ENCODE measurements around the gene TNNI2. TPM values are rescaled to one million over a fixed set of nuclear protein-coding genes. Genes with fewer than 3 reads are reported as not detected.

Gene TNNI2
- polyA plus RNA-seq, 1 of the 3 experiments (the other 2 are of a cell fraction): not detected

DNA sequence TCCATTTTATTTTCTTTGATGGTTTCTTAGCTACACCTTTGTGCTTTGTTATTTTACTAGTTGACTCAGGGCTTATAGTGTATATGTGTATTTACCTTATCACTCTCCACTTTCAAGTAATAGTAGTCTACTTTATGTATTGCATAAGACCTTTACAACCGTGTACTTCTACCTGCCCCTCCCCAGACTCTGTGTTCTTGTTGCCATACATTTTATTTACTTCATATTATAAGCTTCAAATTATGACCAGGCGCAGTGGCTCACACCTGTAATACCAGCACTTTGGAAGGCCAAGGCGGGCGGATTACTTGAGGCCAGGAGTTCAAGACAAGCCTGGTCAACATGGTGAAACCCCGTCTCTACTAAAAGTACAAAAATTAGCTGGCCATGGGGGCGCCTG lies 46.9 kb upstream of the TNNI2 start:
- Histone ChIP-seq H3K9me2 (no peaks in the 10 kb centered on the region), H4K20me1 (ENCODE audit: insufficient read depth) (no peaks in the 10 kb centered on the region), H3K27me3 (ENCODE audit: insufficient read depth) (peaks cover 4% of the 10 kb centered on the region; the same call in 1 of the 2 replicates), H3K4me1 (ENCODE audit: control insufficient read depth in 1 of 2, insufficient read depth in 2 of 2, low read depth in 1 of 2, low read length in 1 of 2) (peaks cover 0 to 4% of the 10 kb centered on the region in 2 experiments; a peak in 1 of 4 replicates), H3K79me2 (ENCODE audit: insufficient read depth) (no peaks in the 10 kb centered on the region), H3K27ac (ENCODE audit: low read depth in 2 of 2, low read length in 1 of 2) (no peak overlapping the region), H3K36me3 (replicated peaks in 1 of 2; ENCODE audit: control insufficient read depth in 1 of 2, insufficient read depth in 2 of 2, low read length in 1 of 2) (no peaks in the 10 kb centered on the region), H2AFZ (ENCODE audit: low read depth) (no peak overlapping the region), H3K4me3 (ENCODE audit: low read depth in 2 of 2, low read length in 1 of 2) (no peak overlapping the region), H3K9me3 (no peaks in the 10 kb centered on the region), H3F3A (replicated peaks; ENCODE audit: insufficient read depth) (peaks cover 3% of the 10 kb centered on the region), H3K4me2 (no peak overlapping the region), H3K9ac (no peak overlapping the region)
- TF ChIP-seq IRF3 (IDR thresholded peaks at IDR 0.05; ENCODE audit: low read depth, low read length) (no peak), MEF2A (IDR thresholded peaks at IDR 0.05; ENCODE audit: borderline replicate concordance, low read depth) (no peak), SIN3A (IDR thresholded peaks at IDR 0.05; ENCODE audit: borderline replicate concordance, low read depth, low read length) (no peak), RXRA (IDR thresholded peaks at IDR 0.05; ENCODE audit: borderline replicate concordance, low read depth) (no peak), MAX (IDR thresholded peaks at IDR 0.05; ENCODE audit: low read depth) (no peak), JUND (IDR thresholded peaks at IDR 0.05) (no peak), ELF1 (IDR thresholded peaks at IDR 0.05) (no peak), FOSL2 (IDR thresholded peaks at IDR 0.05; ENCODE audit: borderline replicate concordance, low read depth) (no peak), SMC3 (IDR thresholded peaks at IDR 0.05; ENCODE audit: low read depth, low read length) (no peak), RAD21 (IDR thresholded peaks at IDR 0.05; ENCODE audit: low read length) (no peak), EZH2phosphoT487 (IDR thresholded peaks at IDR 0.05; ENCODE audit: borderline replicate concordance, low read depth) (no peak)
- ChIA-PET POLR2A (no interaction called here), CTCF (interaction anchor here (0.7 to 1.8 kb wide), 3 partner anchors 22 to 47 kb away, joined by 3 to 4 read pairs (median 3); no protein-coding TSS in a partner anchor)
- 65% methylated on average over 6 of the region's 6 CpGs for WGBS (ENCODE audit: low lambda C conversion rate)
- no peak for DNase-seq

DNA sequence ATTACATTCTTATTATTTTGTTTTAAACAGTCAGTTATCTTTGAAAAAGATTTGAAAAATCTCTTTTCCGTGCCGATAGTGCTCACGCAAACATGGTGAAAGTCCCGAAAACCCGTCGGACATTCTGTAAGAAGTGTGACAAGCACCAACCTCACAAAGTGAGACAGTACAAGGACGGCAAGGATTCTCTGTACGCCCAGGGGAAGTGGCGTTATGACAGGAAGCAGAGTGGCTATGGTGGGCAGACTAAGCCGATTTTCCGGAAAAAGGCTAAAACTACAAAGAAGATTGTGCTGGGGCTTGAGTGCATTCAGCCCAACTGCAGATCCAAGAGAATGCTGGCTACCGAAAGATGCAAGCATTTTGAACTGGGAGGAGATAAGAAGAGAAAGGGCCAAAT lies 46.3 kb upstream of the TNNI2 start:
- POLR2A ChIA-PET: no interaction called here
- 83% methylated on average over 12 of the region's 12 CpGs for WGBS (ENCODE audit: low lambda C conversion rate)
- CTCF ChIA-PET: interaction anchor here (0.7 to 1.8 kb wide), 3 partner anchors 23 to 48 kb away, joined by 3 to 4 read pairs (median 3); no protein-coding TSS in a partner anchor
- TF ChIP-seq, protein P1, sequence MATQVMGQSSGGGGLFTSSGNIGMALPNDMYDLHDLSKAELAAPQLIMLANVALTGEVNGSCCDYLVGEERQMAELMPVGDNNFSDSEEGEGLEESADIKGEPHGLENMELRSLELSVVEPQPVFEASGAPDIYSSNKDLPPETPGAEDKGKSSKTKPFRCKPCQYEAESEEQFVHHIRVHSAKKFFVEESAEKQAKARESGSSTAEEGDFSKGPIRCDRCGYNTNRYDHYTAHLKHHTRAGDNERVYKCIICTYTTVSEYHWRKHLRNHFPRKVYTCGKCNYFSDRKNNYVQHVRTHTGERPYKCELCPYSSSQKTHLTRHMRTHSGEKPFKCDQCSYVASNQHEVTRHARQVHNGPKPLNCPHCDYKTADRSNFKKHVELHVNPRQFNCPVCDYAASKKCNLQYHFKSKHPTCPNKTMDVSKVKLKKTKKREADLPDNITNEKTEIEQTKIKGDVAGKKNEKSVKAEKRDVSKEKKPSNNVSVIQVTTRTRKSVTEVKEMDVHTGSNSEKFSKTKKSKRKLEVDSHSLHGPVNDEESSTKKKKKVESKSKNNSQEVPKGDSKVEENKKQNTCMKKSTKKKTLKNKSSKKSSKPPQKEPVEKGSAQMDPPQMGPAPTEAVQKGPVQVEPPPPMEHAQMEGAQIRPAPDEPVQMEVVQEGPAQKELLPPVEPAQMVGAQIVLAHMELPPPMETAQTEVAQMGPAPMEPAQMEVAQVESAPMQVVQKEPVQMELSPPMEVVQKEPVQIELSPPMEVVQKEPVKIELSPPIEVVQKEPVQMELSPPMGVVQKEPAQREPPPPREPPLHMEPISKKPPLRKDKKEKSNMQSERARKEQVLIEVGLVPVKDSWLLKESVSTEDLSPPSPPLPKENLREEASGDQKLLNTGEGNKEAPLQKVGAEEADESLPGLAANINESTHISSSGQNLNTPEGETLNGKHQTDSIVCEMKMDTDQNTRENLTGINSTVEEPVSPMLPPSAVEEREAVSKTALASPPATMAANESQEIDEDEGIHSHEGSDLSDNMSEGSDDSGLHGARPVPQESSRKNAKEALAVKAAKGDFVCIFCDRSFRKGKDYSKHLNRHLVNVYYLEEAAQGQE (IDR thresholded peaks at IDR 0.05; ENCODE audit: low read depth, low read length): no peak
- no peak for TF ChIP-seq ELF1 (IDR thresholded peaks at IDR 0.05)
- no peak for TF ChIP-seq SMC3 (IDR thresholded peaks at IDR 0.05; ENCODE audit: low read depth, low read length)
- no peak for TF ChIP-seq RFX5 (IDR thresholded peaks at IDR 0.05; ENCODE audit: low read length)
- no peak for TF ChIP-seq NRF1 (IDR thresholded peaks at IDR 0.05; ENCODE audit: low read depth, low read length)
- no peak for TF ChIP-seq NFIC (IDR thresholded peaks at IDR 0.05; ENCODE audit: borderline replicate concordance)
- TF ChIP-seq FOXM1 (IDR thresholded peaks at IDR 0.05; ENCODE audit: low read depth): no peak
- no peak for TF ChIP-seq RCOR1 (IDR thresholded peaks at IDR 0.05; ENCODE audit: low read length)
- TF ChIP-seq FOXJ3 (CRISPR knock-in tag; IDR thresholded peaks at IDR 0.05): no peak
- TF ChIP-seq MAX (IDR thresholded peaks at IDR 0.05; ENCODE audit: low read depth): no peak
- no peak for TF ChIP-seq JUND (IDR thresholded peaks at IDR 0.05)
- TF ChIP-seq EZH2phosphoT487 (IDR thresholded peaks at IDR 0.05; ENCODE audit: borderline replicate concordance, low read depth): no peak
- TF ChIP-seq USF1 (IDR thresholded peaks at IDR 0.05; ENCODE audit: borderline replicate concordance, low read depth): no peak
- TF ChIP-seq USF2 (IDR thresholded peaks at IDR 0.05; ENCODE audit: borderline replicate concordance, low read depth, low read length): no peak
- TF ChIP-seq POLR2AphosphoS5 (IDR thresholded peaks at IDR 0.05; ENCODE audit: low read depth, low read length): no peak
- no peak for TF ChIP-seq RAD21 (IDR thresholded peaks at IDR 0.05; ENCODE audit: low read length)

More for the DNA sequence above, 46.3 kb upstream of the TNNI2 start:
- no peaks in the 10 kb centered on the region for H3K9me2 ChIP-seq
- H3K9me3 ChIP-seq: no peaks in the 10 kb centered on the region
- no peak overlapping the region for H2AFZ ChIP-seq (ENCODE audit: low read depth)
- no peaks in the 10 kb centered on the region for H3K79me2 ChIP-seq (ENCODE audit: insufficient read depth)
- H3K4me2 ChIP-seq: no peak overlapping the region
- H3K9ac ChIP-seq: no peak overlapping the region
- peaks cover 6% of the 10 kb centered on the region; the same call in 1 of the 2 replicates for H3K27me3 ChIP-seq (ENCODE audit: insufficient read depth)
- no peak overlapping the region for H3K27ac ChIP-seq (ENCODE audit: low read depth in 2 of 2, low read length in 1 of 2)
- DNase-seq: no peak
- H3K4me3 ChIP-seq (ENCODE audit: low read depth in 2 of 2, low read length in 1 of 2): no peak overlapping the region
- peaks cover 0 to 4% of the 10 kb centered on the region in 2 experiments; a peak in 1 of 4 replicates for H3K4me1 ChIP-seq (ENCODE audit: control insufficient read depth in 1 of 2, insufficient read depth in 2 of 2, low read depth in 1 of 2, low read length in 1 of 2)
- H3K36me3 ChIP-seq (replicated peaks in 1 of 2; ENCODE audit: control insufficient read depth in 1 of 2, insufficient read depth in 2 of 2, low read length in 1 of 2): no peaks in the 10 kb centered on the region
- H4K20me1 ChIP-seq (ENCODE audit: insufficient read depth): no peaks in the 10 kb centered on the region
- peaks cover 3% of the 10 kb centered on the region for H3F3A ChIP-seq (replicated peaks; ENCODE audit: insufficient read depth)

Measured in SK-N-SH (cell line).